Chondrocyte (in vitro differentiated cells): Measurements from ENCODE around the gene TANC1. TPM values are rescaled to one million over a fixed set of nuclear protein-coding genes. Genes with fewer than 3 reads are reported as not detected.

Experiments used
- DNase-seq: peaks from one replicate; pipeline ENCODE4 v3.0.0; 2021; ENCODE audit warnings: mixed read lengths, low spot score
- H3K27ac Mint-ChIP-seq: one replicate; pipeline ENCODE4 v1.8.0; 2021; ENCODE audit warnings: mild to moderate bottlenecking, moderate library complexity, mixed read lengths; ENCODE audit not compliant: unreplicated experiment
- H3K27me3 Mint-ChIP-seq: 2 replicates; pipeline ENCODE4 v1.8.0; 2021; ENCODE audit warnings: low read depth, mixed read lengths
- H3K36me3 Mint-ChIP-seq: 2 replicates; pipeline ENCODE4 v1.8.0; 2021; ENCODE audit warnings: low read depth, mixed read lengths
- H3K4me1 Mint-ChIP-seq: 2 replicates; pipeline ENCODE4 v1.8.0; 2021; ENCODE audit warnings: low read depth, mild to moderate bottlenecking, mixed read lengths
- H3K4me3 Mint-ChIP-seq: one replicate; pipeline ENCODE4 v1.8.0; 2021; ENCODE audit warnings: mild to moderate bottlenecking, moderate library complexity, mixed read lengths; ENCODE audit not compliant: unreplicated experiment
- H3K9me3 Mint-ChIP-seq: 2 replicates; pipeline ENCODE4 v1.8.0; 2021; ENCODE audit warnings: low read depth, mixed read lengths
- total RNA-seq: library from RNA; stranded (reverse); gene quantifications from 3 replicates; pipeline ENCODE4 v1.2.1, GENCODE V29; 2021
- TF ChIP-seq, protein P1 (sequence below): fragments of 200-600 bp; sonication (generic); IDR thresholded peaks from 2 replicates; pipeline ENCODE4 v1.5.0; 2021; ENCODE audit warnings: antibody characterized with exemption, mild to moderate bottlenecking, moderate library complexity

Gene TANC1
- total RNA-seq, 1 donor from 2014 or later, result 29.5 TPM

DNA sequence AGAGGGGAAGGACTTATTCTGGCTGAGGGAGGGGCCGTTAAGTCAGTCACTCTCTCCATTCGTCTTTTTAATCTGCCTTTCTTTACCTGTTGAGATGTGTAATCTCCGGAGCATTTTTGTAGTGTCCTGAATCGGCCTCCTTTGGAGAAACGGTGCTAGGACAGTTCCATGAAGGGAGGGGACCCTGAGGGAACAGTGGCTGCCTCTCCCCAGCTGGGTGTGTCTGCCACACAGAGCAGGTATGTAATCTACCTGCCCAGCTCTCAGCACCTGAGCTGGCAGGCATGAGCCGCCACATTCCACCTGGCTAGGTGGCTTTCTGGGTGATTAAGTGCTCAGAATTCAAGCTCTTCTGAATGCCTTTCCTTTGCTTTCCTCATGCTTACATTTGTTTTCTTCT is 186.9 kb downstream of the TANC1 start:
- Mint-ChIP-seq H3K4me3 (no peak overlapping the region), H3K27ac (no peak overlapping the region), H3K36me3 (peaks cover 5% of the 10 kb centered on the region), H3K4me1 (no peaks in the 10 kb centered on the region), H3K27me3 (no peaks in the 10 kb centered on the region), H3K9me3 (no peaks in the 10 kb centered on the region)
- DNase-seq, result no peak
- TF ChIP-seq, protein P1, sequence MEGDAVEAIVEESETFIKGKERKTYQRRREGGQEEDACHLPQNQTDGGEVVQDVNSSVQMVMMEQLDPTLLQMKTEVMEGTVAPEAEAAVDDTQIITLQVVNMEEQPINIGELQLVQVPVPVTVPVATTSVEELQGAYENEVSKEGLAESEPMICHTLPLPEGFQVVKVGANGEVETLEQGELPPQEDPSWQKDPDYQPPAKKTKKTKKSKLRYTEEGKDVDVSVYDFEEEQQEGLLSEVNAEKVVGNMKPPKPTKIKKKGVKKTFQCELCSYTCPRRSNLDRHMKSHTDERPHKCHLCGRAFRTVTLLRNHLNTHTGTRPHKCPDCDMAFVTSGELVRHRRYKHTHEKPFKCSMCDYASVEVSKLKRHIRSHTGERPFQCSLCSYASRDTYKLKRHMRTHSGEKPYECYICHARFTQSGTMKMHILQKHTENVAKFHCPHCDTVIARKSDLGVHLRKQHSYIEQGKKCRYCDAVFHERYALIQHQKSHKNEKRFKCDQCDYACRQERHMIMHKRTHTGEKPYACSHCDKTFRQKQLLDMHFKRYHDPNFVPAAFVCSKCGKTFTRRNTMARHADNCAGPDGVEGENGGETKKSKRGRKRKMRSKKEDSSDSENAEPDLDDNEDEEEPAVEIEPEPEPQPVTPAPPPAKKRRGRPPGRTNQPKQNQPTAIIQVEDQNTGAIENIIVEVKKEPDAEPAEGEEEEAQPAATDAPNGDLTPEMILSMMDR, result no peak

DNA sequence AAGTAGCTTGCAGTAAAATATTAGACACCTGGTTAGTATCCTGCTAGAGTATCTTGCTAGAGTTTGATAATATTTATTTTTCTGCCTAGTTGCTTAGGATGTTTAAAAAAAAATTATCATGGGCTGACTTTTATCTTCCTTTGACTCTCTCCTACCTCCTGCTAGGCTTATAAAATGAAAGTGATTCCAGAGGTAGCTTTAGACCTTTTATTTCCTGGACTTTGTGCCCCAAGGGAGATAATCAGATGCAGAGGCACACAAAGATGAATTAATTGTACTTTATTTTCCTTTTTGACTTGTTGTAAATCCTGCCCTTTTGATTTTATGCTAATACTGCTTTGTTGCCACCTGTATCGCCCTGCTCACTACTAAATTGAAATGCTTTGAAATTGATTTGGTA is 187.4 kb downstream of the TANC1 start:
- Mint-ChIP-seq H3K9me3 (no peaks in the 10 kb centered on the region), H3K4me3 (no peak overlapping the region), H3K4me1 (no peaks in the 10 kb centered on the region), H3K27ac (no peak overlapping the region), H3K27me3 (no peaks in the 10 kb centered on the region), H3K36me3 (peaks cover 5% of the 10 kb centered on the region)
- DNase-seq, result no peak
- TF ChIP-seq, protein P1, result no peak

DNA sequence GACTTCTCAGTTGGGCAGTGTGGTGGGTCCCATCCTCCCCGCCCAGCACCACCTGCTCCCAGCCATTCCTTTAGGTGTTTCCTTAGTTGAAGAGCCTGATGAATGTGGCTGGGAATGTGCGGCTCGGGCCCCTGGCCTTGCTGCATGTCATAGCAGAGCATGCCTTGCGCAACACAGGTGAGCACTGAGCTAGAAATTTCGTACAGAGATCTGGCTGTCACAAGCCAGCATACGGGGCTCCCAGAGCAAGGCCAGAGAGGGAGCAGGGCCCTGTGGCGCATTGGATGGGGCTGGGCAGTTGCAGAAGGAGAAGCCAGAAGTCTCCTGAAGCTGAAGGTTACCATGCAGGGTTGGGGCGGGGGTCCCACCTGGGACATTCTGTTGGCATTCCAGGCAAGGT is 188.4 kb downstream of the TANC1 start:
- no peaks in the 10 kb centered on the region for H3K9me3 Mint-ChIP-seq
- no peaks in the 10 kb centered on the region for H3K4me1 Mint-ChIP-seq
- TF ChIP-seq, protein P1, result no peak
- H3K27me3 Mint-ChIP-seq, result no peaks in the 10 kb centered on the region
- no peak overlapping the region for H3K27ac Mint-ChIP-seq
- H3K4me3 Mint-ChIP-seq, result no peak overlapping the region
- peaks cover 6% of the 10 kb centered on the region for H3K36me3 Mint-ChIP-seq
- no peak for DNase-seq

DNA sequence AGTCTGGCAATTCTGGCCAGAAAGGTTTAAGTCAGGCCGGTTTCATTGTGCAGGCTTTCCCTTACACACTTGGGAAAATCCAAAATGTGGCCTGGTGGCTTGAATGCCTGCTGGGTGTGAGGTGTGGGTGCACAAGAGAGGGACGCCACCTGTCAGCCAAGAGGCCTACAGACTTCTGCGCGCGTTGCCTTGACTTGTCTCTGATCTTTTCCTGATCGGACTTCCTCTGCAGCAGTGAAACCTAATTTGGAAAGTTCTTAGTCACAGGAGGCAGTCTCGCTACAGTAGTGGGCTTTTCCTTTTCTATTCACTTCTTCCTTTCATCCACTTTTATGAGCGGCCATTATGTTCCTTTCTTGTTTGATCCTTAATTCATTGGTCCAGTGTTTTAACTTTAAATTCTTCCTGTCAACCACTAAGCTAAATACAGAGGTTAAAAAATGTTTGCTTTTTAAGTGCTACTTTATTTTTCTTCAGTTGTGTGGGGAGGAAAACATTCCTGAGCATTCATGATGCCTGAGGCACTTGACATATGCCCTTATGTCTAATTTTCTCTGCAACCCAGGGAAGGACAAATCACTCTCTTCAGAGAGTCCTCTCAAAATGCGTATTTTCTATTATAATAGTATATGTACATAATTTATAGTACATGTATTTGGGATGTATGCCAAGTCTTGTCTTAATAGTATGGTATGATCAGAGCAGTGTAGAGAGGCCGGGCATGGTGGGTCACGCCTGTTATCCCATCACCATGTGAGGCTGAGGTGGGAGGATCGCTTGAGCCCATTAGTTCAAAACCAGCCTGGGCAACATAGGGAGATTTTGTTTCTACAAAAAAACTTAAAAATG is 189.1 kb downstream of the TANC1 start:
- TF ChIP-seq, protein P1, result peak; percentile 25
- no peak for DNase-seq
- Mint-ChIP-seq H3K4me1 (no peaks in the 10 kb centered on the region), H3K27me3 (no peaks in the 10 kb centered on the region), H3K27ac (peak overlapping the region; percentile 85), H3K36me3 (peaks cover 3% of the 10 kb centered on the region), H3K9me3 (no peaks in the 10 kb centered on the region), H3K4me3 (no peak overlapping the region)

DNA sequence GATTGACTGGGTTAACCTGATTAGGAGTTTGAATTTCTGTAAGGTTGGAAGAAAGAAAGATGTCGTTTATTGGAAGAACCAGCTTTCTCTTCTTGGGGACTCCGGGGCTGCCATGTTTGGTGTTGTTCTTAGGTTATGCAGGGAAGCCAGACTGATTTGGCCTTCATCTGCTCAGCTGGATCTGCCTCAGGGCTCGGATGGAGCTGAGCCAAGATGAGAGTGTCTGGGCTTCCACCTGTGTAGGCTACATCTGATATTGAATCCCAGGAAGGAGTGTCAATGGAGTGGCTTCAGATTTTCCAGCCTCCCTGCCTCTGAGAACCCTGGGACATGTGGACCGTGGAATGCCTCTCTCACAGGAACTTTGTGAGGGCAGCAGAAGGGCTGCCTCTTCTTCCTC is 192.0 kb downstream of the TANC1 start:
- Mint-ChIP-seq H3K27me3 (no peaks in the 10 kb centered on the region), H3K36me3 (peaks cover 3% of the 10 kb centered on the region), H3K4me3 (no peak overlapping the region), H3K27ac (no peak overlapping the region), H3K9me3 (no peaks in the 10 kb centered on the region), H3K4me1 (no peaks in the 10 kb centered on the region)
- TF ChIP-seq, protein P1, result no peak
- no peak for DNase-seq
